CD4-positive, alpha-beta T cell treated with Interleukin-2 at 100 ng/mL for 4 hours (primary cell): ENCODE data around the gene FLRT2.

ENCODE experiments used
- DNase-seq: peaks from one replicate; pipeline ENCODE4 v3.0.0-alpha.2; 2020; ENCODE audit warnings: low spot score

Gene FLRT2

GRCh38 chr14:85529803-85530574 lies at the start of gene FLRT2:
FLRT2 (plus strand) TSS chr14:85530144; CDS start chr14:85621515, 91,371 bp downstream.
- DNase-seq = no peak

GRCh38 chr14:85481471-85481870 lies 48.5 kb upstream of the FLRT2 start:
- DNase-seq = no peak

- no peak for DNase-seq
Observed at GRCh38 chr14:85482552-85482951, 47.4 kb upstream of the FLRT2 start.

GRCh38 chr14:85483037-85483436 lies 46.9 kb upstream of the FLRT2 start:
- DNase-seq = no peak

GRCh38 chr14:85483652-85484051 lies 46.3 kb upstream of the FLRT2 start:
- no peak for DNase-seq

- no peak for DNase-seq
Observed at GRCh38 chr14:85487215-85487614, 42.7 kb upstream of the FLRT2 start.

GRCh38 chr14:85501751-85502150 lies 28.2 kb upstream of the FLRT2 start:
- no peak for DNase-seq

GRCh38 chr14:85508863-85509262 lies 21.1 kb upstream of the FLRT2 start:
- no peak for DNase-seq

- no peak for DNase-seq
Observed at GRCh38 chr14:85512451-85512850, 17.5 kb upstream of the FLRT2 start.

GRCh38 chr14:85514487-85514886 lies 15.5 kb upstream of the FLRT2 start:
- DNase-seq = no peak

GRCh38 chr14:85516239-85517113 lies 13.5 kb upstream of the FLRT2 start:
- no peak for DNase-seq

GRCh38 chr14:85517114-85517688 lies 12.7 kb upstream of the FLRT2 start:
- no peak for DNase-seq

- DNase-seq = no peak
Observed at GRCh38 chr14:85519661-85520305, 10.2 kb upstream of the FLRT2 start.

GRCh38 chr14:85520581-85520980 lies 9.4 kb upstream of the FLRT2 start:
- no peak for DNase-seq

GRCh38 chr14:85523624-85524023 lies 6.3 kb upstream of the FLRT2 start:
- no peak for DNase-seq

- DNase-seq = no peak
Observed at GRCh38 chr14:85527006-85527405, 2.9 kb upstream of the FLRT2 start.

GRCh38 chr14:85527445-85528035 lies 2.4 kb upstream of the FLRT2 start:
- DNase-seq = no peak

- DNase-seq = no peak
Observed at GRCh38 chr14:85528080-85528896, 1.7 kb upstream of the FLRT2 start.

- DNase-seq = no peak
Observed at GRCh38 chr14:85528897-85529631, 880 bp upstream of the FLRT2 start.

GRCh38 chr14:85530626-85531025 lies 682 bp downstream of the FLRT2 start:
- DNase-seq = no peak
